Natural killer cell (primary cell): ENCODE data around the gene TNRC6B. TPM values are rescaled to one million over a fixed set of nuclear protein-coding genes. Genes with fewer than 3 reads are reported as not detected.

Experiments
- ATAC-seq, 3 donors: fragments of 150-1000 bp in 2 of 3; fragments of 200-7000 bp in 1 of 3; cut with Tn5 transposase; 1 replicate in 1 of 3; 2 replicates in 2 of 3; pipeline ENCODE4 v1.10.0; 2021; ENCODE audit warnings: mild to moderate bottlenecking in 2 of 3, moderate library complexity in 2 of 3
- DNase-seq, 2 donors: peaks; one replicate each; pipeline versions ENCODE4 v3.0.0 to v3.0.0-alpha.2; 2013 to 2021; ENCODE audit warnings: mixed read lengths in 1 of 2
- H3K27ac ChIP-seq: one replicate; pipeline ENCODE4 v1.5.1; 2013; ENCODE audit warnings: mild to moderate bottlenecking, low read length
- H3K27me3 ChIP-seq: one replicate; pipeline ENCODE4 v1.6.1; 2013; ENCODE audit warnings: low read length; ENCODE audit not compliant: control insufficient read depth, insufficient read depth
- H3K36me3 ChIP-seq: one replicate; pipeline ENCODE4 v1.6.1; 2013; ENCODE audit warnings: low read length; ENCODE audit not compliant: control insufficient read depth, insufficient read depth
- H3K4me1 ChIP-seq: one replicate; pipeline ENCODE4 v1.6.1; 2013; ENCODE audit warnings: low read length; ENCODE audit not compliant: control insufficient read depth, insufficient read depth
- H3K4me3 ChIP-seq: one replicate; pipeline ENCODE4 v1.5.1; 2013; ENCODE audit warnings: low read length
- H3K9me3 ChIP-seq: one replicate; pipeline ENCODE4 v1.6.1; 2013; ENCODE audit warnings: low read length; ENCODE audit not compliant: control insufficient read depth, insufficient read depth
- H3K27ac Mint-ChIP-seq, 2 donors: one replicate each; pipeline ENCODE4 v1.8.0; 2022; ENCODE audit warnings: mild to moderate bottlenecking in 2 of 2, mixed read lengths in 2 of 2, moderate library complexity in 1 of 2
- H3K27me3 Mint-ChIP-seq, 2 donors: one replicate each; pipeline ENCODE4 v1.8.0; 2022; ENCODE audit warnings: low read depth in 2 of 2, mixed read lengths in 2 of 2
- H3K36me3 Mint-ChIP-seq: one replicate; pipeline ENCODE4 v1.8.0; 2022; ENCODE audit warnings: mixed read lengths
- H3K4me1 Mint-ChIP-seq, 2 donors: one replicate each; pipeline ENCODE4 v1.8.0; 2022; ENCODE audit warnings: mixed read lengths in 2 of 2
- H3K4me3 Mint-ChIP-seq: one replicate; pipeline ENCODE4 v1.8.0; 2022; ENCODE audit warnings: mild to moderate bottlenecking, moderate library complexity, mixed read lengths
- H3K9me3 Mint-ChIP-seq, 2 donors: one replicate each; pipeline ENCODE4 v1.8.0; 2022; ENCODE audit warnings: mixed read lengths in 2 of 2
- WGBS: methylation state at CpG from one replicate; pipeline ENCODE4 v1.1.7; 2013; ENCODE audit warnings: missing lambda C conversion rate; ENCODE audit not compliant: insufficient coverage; 5-methylcytosine and 5-hydroxymethylcytosine counted together
- intact Hi-C: fragments of 100-400 bp; cut with micrococcal nuclease; formaldehyde crosslinking; loops from one replicate; pipeline ENCODE4 v1.14.2; 2022
- total RNA-seq, 4 donors: library from RNA; stranded (reverse); fragments of 120-200 nt in 1 of 4; gene quantifications; one replicate each; pipeline versions ENCODE4 v1.2.3 to v1.2.4, GENCODE V29; 2013 to 2022
- TF ChIP-seq, protein P1 (sequence below): fragments of 200-600 bp; IDR thresholded peaks from one replicate; pipeline ENCODE4 v1.8.0; 2022; ENCODE audit warnings: antibody characterized with exemption

The TNRC6B gene
- total RNA-seq, 3 donors from 2014 or later (not counting 1 experiment from before 2014, with no cell fraction given), result 112 to 141 (median 138) TPM

DNA sequence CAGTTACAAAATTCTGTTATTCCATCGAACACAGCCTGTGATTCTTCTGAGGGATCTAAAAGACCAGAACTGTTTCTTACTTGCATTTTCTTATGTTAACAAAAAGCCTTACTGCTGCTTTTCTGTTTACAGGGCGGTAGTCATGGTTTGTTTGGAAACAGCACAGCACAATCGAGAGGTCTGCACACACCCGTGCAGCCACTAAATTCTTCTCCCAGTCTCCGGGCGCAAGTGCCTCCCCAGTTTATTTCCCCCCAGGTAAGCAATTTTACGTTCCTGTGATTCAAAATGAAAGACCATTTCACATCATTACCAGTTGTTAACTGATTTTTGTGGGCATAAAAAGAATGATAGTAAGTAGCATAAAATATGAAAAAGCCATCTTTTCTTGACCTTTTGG lies 107.8 kb downstream of the TNRC6B start:
- Mint-ChIP-seq H3K36me3 (peaks cover 13% of the 10 kb centered on the region), H3K27me3 (no peaks in the 10 kb centered on the region), H3K4me1 (peaks cover 19 to 23% of the 10 kb centered on the region in 2 donors), H3K9me3 (no peaks in the 10 kb centered on the region), H3K27ac (no peak overlapping the region), H3K4me3 (no peak overlapping the region)
- ATAC-seq (no peak), DNase-seq (no peak)
- Histone ChIP-seq H3K4me3 (no peak overlapping the region), H3K36me3 (peaks cover 67% of the 10 kb centered on the region), H3K27ac (no peak overlapping the region), H3K9me3 (no peaks in the 10 kb centered on the region), H3K27me3 (no peaks in the 10 kb centered on the region), H3K4me1 (peaks cover 17% of the 10 kb centered on the region)
- 88% methylated on average over 6 of the region's 7 CpGs for WGBS
- TF ChIP-seq, protein P1, sequence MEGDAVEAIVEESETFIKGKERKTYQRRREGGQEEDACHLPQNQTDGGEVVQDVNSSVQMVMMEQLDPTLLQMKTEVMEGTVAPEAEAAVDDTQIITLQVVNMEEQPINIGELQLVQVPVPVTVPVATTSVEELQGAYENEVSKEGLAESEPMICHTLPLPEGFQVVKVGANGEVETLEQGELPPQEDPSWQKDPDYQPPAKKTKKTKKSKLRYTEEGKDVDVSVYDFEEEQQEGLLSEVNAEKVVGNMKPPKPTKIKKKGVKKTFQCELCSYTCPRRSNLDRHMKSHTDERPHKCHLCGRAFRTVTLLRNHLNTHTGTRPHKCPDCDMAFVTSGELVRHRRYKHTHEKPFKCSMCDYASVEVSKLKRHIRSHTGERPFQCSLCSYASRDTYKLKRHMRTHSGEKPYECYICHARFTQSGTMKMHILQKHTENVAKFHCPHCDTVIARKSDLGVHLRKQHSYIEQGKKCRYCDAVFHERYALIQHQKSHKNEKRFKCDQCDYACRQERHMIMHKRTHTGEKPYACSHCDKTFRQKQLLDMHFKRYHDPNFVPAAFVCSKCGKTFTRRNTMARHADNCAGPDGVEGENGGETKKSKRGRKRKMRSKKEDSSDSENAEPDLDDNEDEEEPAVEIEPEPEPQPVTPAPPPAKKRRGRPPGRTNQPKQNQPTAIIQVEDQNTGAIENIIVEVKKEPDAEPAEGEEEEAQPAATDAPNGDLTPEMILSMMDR, result no peak
- intact Hi-C loops, result loop anchor here (5.0 kb wide), 1 partner anchor 228 kb away; no protein-coding TSS in a partner anchor

DNA sequence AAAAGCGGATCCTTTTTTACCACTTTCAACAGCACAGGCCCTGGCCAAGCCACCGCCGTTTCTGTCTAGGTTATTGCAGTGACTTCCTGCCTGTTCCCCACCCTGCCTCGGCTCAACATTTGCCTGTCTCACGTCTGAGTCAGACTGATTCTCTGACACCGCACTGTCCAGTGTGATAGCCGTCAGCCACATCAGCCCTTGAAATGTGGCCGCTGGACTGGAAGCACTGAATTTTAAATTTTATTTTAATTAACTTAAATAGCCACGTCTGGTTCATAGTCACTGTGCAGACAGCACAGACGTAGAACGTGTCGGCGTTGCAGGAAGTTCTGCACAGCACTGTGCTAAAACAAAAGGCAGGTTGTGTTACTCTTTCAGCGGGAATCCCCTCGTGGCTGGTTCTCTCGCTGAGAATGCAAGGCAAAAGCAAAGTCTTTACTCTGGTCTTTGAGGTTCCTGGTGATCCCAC lies 112.3 kb downstream of the TNRC6B start:
- WGBS, result 34% methylated on average over 16 of the region's 16 CpGs
- Mint-ChIP-seq H3K36me3 (peaks cover 13% of the 10 kb centered on the region), H3K4me1 (peaks cover 24 to 31% of the 10 kb centered on the region in 2 donors), H3K27ac (peak overlapping the region; percentile 91 to 93), H3K27me3 (no peaks in the 10 kb centered on the region), H3K4me3 (peak overlapping the region; percentile 75), H3K9me3 (no peaks in the 10 kb centered on the region)
- peak; percentile 60 to 91 for DNase-seq
- intact Hi-C loops, result loop anchor here (1.0 to 5.0 kb wide), 3 partner anchors 42 to 233 kb away; partner anchors contain the start of gene TNRC6B
- H3K4me1 ChIP-seq, result peaks cover 24% of the 10 kb centered on the region
- H3K4me3 ChIP-seq, result no peak overlapping the region
- peak; percentile 87 to 93 (median 90) for ATAC-seq
- no peaks in the 10 kb centered on the region for H3K9me3 ChIP-seq
- H3K27me3 ChIP-seq, result no peaks in the 10 kb centered on the region
- H3K27ac ChIP-seq, result peak overlapping the region; percentile 81
- TF ChIP-seq, protein P1, result no peak
- H3K36me3 ChIP-seq, result peaks cover 56% of the 10 kb centered on the region

DNA sequence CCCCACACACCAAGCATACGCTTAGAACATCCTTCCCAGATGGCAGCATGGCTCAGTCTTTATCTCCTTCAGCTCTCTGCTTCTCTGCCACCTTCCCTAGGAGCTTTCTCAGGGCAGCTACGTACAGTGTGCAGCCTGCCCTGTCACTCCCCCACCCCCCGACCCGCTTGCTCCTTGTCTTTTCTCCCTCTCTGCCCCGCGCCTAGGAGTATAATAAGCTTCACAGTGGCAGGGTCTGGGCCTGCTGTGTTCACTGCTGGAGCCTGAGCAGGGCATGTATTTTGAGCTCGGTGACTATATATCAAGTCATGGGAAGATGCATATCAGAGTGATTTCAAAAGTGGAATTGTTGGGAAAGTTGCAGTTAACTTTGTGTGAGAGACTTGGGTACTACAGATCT lies 112.8 kb downstream of the TNRC6B start:
- intact Hi-C loops, result loop anchor here (1.0 to 5.0 kb wide), 2 partner anchors 42 to 113 kb away; partner anchors contain the start of gene TNRC6B

More for the DNA sequence above, 112.8 kb downstream of the TNRC6B start:
- Mint-ChIP-seq H3K4me1 (peaks cover 24 to 35% of the 10 kb centered on the region in 2 donors), H3K9me3 (no peaks in the 10 kb centered on the region), H3K36me3 (peaks cover 13% of the 10 kb centered on the region), H3K27me3 (no peaks in the 10 kb centered on the region), H3K4me3 (peak overlapping the region; percentile 59), H3K27ac (peak overlapping the region; percentile 91 to 93)
- peaks cover 24% of the 10 kb centered on the region for H3K4me1 ChIP-seq
- no peaks in the 10 kb centered on the region for H3K27me3 ChIP-seq
- TF ChIP-seq, protein P1, result no peak
- WGBS, result 79% methylated on average over 7 of the region's 7 CpGs
- H3K27ac ChIP-seq, result peak overlapping the region; percentile 81
- ATAC-seq (peak in 2 of 3 donors; percentile 19 to 25), DNase-seq (no peak)
- no peak overlapping the region for H3K4me3 ChIP-seq
- no peaks in the 10 kb centered on the region for H3K9me3 ChIP-seq
- peaks cover 51% of the 10 kb centered on the region for H3K36me3 ChIP-seq
